ENCODE measurements around the gene FAT4.

Gene FAT4, protein sequence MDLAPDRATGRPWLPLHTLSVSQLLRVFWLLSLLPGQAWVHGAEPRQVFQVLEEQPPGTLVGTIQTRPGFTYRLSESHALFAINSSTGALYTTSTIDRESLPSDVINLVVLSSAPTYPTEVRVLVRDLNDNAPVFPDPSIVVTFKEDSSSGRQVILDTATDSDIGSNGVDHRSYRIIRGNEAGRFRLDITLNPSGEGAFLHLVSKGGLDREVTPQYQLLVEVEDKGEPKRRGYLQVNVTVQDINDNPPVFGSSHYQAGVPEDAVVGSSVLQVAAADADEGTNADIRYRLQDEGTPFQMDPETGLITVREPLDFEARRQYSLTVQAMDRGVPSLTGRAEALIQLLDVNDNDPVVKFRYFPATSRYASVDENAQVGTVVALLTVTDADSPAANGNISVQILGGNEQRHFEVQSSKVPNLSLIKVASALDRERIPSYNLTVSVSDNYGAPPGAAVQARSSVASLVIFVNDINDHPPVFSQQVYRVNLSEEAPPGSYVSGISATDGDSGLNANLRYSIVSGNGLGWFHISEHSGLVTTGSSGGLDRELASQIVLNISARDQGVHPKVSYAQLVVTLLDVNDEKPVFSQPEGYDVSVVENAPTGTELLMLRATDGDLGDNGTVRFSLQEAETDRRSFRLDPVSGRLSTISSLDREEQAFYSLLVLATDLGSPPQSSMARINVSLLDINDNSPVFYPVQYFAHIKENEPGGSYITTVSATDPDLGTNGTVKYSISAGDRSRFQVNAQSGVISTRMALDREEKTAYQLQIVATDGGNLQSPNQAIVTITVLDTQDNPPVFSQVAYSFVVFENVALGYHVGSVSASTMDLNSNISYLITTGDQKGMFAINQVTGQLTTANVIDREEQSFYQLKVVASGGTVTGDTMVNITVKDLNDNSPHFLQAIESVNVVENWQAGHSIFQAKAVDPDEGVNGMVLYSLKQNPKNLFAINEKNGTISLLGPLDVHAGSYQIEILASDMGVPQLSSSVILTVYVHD (N-terminal part only)

DNA sequence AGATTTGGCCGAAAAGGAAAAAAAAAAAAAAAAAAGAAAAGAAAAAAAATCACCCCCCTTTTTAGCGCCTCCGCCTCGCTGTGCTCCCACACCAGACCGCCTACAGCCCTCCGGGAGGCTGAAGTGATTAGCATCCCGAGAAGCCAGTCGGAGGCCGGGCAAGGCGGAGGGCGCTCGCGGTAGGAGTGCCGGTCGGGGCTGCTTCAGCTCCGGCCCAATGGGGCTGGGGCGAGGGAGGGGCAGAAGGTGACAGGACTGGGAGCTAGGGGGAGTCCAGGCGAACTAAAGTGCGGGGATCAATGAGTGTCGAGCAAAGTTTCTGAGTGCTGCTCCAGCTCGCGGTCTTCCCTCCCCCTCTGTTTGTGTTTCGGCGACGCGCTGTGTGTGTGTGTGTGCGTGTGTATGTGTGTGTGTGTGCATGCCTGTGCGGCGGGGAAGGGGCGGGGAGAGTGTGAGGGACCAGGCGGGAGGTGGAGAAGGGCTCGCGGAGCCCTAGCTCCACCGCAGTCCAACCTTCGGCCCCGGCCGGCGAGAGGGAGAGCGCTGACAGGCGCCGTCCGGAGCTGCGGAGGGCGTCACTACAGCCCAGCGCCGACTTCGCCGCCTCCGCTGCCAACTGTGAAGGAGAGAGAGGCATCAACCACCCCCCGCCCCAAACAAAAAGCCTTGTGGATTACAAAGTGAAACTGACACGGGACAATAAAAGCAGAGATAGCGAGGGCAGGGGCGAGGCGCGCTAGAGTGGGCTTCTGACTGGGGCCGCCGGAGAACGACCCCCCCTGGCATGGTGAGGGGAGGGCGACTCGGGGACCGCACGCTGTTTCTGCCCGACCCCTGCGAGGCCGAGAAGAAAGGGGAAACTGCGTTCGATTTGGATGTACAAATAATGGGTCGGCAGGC lies at the start of gene FAT4:
TSS of gene FAT4 (plus strand) at position 280 of the 900 bp plus-strand sequence. CDS start 1,457 bp downstream, outside the sequence.
- peak; percentile 96 for DNase-seq (ENCODE audit: low spot score)

DNA sequence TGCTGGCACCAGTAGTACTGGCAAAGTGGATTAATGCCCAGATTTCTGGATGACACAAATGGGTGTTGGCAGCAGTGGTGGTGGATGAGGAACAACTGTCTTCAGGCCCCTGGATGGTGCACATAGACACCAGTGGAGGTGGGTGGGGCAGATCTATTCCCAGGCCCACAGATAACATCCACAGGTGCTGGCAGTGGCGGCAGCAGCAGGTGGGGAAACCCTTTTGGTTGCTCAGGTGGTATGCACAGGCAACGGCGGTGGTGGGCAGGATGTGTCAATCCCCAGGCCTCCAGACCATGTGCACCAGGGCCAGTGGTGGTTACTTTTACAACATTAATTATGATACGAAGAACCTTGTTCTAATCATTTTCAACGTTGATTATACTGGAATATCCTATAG lies 48.9 kb upstream of the FAT4 start:
- DNase-seq (ENCODE audit: low spot score) = no peak

DNA sequence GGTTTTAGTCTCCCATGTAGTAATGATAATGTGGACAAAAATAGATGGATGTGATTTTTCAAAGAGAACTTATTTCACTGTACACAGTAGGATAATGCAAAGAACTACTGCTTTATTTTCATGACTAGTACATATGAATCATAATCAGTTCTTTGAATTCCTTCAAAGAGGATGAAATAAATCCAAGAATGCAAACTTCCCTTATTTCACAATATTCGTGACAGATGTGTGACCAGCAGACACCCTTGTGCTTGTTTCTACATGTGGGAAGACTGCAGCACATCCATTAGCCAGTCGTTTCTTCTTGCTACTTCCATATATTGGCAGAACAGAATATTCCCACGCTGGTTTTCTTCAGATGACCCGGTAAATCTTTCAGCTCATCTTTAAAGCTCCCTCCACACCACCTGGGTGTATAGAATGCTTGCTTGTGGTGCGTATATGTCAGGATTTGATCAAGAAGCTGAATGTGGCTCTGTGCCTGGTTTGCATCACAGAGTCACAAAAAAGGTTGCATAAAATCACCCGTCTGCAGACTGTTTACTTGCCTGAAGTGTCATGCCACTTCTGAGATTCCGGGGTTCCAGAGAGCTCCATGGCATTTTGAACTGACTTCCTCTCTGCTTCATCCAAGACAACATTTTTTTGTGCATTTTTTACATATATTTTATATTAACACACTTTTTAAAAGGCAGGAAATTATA lies 47.7 kb upstream of the FAT4 start:
- no peak for DNase-seq (ENCODE audit: low spot score)

DNA sequence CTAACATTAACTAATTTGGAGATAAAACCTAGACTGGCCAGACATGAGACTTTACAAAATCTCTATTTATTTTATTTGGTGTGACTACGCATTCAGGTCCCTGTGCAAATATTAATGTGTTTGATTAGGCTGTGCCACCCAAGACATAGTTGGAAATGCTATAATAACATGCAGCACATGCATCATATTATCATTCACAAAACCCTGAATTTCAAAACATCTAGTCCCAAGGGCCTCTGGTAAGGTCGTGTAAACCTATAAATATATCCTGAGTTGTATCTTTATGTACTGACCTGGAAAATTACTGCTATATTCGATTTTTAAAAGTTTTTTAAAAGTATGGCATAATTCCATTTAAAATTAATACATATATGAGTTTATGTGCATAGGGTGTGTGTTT lies 47.1 kb upstream of the FAT4 start:
- no peak for DNase-seq (ENCODE audit: low spot score)

DNA sequence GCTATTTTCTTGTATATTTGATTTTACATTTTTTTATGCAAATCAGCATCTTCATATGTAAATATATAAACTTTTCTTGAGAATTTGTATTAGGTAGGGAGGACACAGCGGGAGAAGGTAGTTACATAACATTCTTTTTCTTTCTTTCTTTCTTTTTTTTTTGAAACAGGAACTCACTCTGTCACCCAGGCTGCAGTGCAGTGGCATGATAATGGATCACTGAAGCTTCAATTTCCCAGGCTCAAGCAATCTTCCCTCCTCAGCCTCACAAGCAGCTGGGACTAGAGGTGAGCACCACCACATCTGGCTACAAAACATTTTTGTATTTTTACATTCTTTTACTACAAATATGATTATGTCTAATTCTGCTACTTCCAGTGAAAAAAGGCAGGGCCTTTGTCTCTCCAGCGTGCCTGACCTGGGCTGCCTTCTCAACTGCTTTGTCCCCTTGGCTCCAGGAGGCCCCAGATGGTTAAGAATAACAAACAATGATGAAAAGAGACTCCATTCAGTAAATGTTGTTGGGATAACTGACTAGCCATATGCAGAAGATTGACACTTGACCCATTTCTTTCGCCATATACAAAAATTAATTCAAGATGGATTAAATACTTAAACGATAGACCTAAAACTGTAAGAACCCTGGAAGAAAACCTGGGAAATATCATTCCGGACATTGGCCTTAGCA lies 46.5 kb upstream of the FAT4 start:
- no peak for DNase-seq (ENCODE audit: low spot score)

DNA sequence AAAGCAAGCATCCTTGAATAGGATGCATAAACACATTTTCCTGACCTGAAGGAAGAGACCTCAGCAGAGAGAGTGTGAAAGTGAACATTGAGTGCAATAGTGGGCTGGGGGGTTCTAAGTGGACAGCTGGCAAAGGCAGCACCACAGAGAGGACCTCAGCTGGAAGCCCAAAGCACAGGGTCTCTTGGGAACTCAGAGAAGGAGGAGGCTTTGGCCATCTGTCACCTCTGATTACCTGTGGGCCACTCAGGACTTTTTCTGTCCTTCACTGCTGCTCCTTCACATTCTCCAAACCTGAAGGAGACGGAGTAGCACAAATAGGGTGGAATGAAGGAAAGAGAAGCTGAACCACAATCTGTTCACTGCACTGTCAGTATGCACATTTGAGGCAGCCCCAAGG lies 37.9 kb upstream of the FAT4 start:
- DNase-seq (ENCODE audit: low spot score) = no peak

DNA sequence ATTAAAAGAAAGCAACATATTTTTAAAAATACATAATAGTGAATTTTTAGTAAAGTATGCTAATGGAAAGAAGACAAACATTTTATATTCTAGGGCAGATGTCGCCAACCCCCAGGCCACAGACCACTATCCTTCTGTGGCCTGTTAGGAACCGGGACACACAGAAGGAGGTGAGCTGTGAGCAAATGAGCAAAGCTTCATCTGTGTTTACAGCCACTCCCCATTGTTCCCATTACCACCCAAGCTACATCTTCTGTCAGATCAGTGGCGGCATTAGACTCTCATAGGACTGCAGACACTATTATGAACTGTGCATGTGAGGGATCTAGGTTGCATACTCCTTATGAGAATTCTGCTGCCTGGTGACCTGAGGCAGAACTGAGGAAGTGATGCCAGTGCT lies 37.0 kb upstream of the FAT4 start:
- DNase-seq (ENCODE audit: low spot score) = no peak

DNA sequence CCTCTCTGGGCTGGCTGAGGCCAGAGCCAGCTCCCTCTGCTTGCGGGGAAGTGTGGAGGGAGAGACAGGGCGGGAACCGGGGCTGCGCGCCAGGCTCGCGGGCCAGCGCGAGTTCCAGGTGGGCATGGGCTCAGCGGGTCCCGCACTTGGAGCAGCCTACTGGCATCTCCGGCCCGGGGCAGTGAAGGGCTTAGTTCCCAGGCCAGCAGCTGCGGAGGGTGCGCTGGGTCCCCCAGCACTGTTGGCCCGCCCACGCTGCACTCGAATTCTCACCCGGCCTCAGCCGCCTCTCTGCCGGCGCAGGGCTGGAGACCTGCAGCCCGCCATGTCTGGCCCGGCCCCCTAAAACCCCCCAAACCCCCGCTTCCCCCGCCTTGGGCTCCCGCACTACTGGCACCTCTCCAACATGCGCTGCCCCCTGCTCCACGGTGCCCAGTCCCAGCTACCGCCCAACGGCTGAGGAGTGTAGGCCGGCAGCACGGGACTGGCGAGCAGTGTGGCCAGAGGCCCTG lies 33.8 kb upstream of the FAT4 start:
- no peak for DNase-seq (ENCODE audit: low spot score)

DNA sequence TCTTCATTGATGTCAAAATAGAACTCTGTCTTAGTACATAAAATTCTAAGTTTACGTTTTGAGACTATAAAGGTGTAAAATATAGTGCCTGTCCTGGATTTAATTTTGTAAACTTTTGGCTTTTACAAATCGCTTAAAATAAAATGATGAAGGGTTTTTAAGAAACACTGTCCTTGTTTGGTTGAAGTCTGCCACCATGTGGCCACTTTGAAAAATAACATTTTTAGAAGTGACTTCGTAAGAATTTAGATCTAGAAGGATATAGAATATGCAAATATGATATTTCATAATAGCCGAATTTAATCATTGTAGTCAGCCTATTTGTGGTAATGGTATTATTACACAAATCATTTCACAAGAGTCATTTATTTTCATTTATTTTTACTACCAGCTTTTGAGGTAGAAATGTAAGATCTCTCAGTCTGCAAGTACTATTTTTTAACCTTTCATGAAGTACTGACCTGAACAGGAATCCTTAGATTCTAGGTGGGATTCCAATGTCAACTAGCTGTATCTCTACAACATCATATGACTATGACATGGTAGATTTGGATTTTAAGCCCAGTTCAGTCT lies 31.0 kb upstream of the FAT4 start:
- DNase-seq (ENCODE audit: low spot score) = no peak

DNA sequence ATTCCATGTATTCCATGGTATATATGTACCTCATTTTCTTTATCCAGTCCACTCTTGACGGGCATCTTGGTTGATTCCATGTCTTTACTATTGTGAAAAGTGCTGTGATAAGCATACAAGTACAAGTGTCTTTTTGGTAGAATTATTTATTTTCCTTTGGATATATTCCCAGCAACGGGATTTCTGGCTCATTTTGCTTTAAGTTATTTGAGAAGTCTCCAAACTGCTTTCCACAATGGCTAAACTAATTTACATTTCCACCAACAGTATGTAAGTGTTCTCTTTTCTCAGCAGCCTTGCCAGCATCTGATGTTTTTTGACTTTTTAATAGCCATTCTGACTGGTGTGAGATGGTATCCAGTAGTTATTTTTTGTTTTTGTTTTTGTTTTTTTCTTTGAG lies 17.6 kb upstream of the FAT4 start:
- DNase-seq (ENCODE audit: low spot score) = no peak

DNA sequence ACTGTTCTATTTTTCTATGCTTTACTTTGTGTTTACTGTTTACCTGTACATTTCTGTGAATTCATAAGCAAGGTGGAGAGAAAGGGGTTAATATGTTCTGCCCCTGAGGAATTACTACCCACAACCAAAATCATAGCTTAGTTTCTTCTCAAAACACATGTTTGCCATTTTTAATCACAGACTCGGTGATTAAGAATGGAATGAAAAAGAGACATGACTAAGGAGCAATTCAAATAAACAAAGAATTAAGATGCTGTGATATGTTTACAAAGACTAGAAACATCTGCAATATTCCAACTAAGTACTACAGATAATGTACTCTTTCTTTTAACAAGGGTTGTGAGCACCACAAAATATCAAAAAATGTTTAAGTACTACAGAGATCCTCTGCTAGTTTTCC lies 11.7 kb upstream of the FAT4 start:
- DNase-seq (ENCODE audit: low spot score) = no peak

DNA sequence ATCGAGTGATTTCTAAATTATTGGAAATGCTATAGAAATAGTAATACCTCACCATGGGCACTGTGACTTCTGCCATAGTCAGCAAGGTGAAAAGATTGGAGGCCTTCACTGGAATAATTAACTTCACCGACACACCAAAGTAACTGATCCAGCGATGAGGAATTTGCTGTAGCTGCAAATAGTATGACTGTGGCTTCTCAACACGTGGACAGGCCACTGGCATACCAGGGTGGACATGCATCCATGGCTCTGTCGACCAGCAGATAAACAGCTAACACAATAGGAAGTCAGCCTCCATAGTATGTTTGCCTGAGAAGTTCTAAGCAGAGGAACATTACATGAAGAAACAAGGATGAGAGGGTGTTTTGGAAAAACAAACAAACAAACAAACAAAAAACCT lies 10.9 kb upstream of the FAT4 start:
- no peak for DNase-seq (ENCODE audit: low spot score)

DNA sequence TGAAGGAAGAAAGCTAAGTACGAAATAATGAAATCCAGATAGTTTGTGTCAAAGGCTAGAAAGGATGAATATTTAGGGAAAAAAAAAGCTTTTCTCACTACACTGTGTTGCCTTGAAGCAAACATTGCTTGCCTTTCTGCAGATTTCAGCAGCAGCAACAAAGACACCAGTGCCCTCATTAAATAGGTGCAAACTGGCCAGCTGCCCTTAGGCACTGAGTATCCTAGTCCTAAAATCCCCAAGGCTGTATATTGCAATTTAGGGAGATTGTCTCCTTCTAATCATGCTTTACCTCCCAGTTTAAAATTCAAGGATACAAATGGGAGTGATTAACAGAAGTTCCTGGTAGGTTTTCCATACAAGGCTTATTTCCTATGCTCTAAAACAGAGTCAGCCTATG lies 8.6 kb upstream of the FAT4 start:
- DNase-seq (ENCODE audit: low spot score) = no peak

DNA sequence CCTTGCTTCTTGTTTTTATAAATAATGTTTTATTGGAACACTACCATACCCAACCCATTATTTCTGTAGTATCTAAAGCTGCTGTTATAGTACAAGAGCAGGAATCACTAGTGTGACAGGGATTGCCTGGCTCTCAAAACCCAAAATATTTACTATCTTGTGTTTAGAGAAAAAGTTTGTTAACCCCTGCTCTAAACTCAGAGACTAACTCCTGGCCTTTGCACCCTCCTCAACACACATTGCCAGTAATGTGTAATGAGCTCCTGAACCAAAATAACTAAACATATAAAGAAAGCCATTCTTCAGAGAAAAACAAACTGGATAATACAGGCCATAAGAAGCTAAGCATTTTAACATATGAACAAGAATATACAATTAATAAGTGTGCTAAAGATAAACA lies 8.2 kb upstream of the FAT4 start:
- no peak for DNase-seq (ENCODE audit: low spot score)

DNA sequence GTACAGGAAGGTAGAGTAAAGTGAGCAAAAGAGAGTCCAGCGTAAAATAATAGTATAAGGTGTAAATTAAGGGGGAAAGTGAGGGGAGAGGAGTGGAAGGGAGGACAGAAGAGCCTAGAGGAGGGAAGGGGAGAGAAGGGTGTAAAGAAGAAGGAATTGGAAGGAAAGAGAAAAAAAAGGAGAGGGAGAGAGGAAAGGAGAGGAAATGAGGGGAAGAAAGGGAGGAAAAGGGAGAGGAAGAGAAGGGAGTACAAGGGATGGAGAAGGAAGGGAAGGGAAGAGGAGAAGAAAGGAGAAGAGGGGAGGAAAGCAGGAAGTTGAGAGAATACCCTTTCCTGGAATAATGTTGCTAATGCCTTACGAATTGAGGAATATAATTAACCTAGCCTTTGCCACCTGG lies 3.3 kb upstream of the FAT4 start:
- DNase-seq (ENCODE audit: low spot score) = no peak

DNA sequence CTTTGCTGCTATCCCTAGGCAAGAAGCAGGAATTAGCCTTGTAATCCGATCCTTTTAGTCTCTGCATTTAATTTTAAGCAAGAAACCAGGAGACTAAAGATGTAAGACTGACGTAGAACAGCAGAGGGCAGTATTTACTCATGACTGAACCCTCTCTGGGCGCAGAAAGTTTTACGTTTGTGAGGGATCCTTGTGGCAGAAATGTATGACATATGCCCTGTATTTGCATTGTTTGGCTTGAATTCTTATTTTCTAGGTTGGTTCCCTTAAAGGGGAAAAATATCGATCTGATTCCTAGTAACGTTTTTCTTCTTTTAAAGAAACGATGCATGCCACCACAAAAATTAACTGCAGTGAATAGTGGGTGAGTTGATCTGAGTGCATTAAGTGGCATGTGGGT lies 1.3 kb upstream of the FAT4 start:
- DNase-seq (ENCODE audit: low spot score) = no peak

DNA sequence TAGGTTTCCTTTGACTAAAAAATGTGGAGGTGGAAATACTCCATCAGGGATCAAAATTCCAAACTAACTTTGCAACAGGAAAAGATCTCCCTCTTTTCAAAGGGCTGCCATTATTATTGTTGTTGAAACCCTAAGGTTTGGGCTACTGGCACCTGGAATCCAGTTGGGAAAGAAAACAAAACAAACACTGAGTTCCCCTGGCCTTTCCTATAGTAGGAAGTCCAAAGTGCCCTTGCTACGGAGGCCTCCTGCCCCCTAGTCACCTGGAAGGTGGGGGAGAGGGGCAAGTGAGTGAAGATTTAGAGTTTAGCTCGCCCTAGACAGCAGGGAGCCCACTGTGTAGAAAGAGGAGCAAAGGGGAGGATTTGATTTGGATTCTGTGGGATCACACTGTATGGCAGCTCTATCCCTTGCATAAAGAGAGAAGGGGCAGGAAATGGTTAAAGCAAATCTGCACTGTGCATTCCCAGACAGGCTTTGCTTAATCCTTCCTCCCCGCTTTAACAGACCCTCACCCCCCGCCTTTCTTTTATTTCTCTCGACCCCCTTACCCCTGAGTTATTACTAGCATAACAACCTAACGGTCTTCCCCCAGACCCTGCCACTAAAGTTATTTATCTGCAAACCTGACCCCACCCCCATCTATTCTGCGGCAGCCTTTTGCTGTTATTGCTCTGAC lies 627 bp upstream of the FAT4 start:
- no peak for DNase-seq (ENCODE audit: low spot score)

DNA sequence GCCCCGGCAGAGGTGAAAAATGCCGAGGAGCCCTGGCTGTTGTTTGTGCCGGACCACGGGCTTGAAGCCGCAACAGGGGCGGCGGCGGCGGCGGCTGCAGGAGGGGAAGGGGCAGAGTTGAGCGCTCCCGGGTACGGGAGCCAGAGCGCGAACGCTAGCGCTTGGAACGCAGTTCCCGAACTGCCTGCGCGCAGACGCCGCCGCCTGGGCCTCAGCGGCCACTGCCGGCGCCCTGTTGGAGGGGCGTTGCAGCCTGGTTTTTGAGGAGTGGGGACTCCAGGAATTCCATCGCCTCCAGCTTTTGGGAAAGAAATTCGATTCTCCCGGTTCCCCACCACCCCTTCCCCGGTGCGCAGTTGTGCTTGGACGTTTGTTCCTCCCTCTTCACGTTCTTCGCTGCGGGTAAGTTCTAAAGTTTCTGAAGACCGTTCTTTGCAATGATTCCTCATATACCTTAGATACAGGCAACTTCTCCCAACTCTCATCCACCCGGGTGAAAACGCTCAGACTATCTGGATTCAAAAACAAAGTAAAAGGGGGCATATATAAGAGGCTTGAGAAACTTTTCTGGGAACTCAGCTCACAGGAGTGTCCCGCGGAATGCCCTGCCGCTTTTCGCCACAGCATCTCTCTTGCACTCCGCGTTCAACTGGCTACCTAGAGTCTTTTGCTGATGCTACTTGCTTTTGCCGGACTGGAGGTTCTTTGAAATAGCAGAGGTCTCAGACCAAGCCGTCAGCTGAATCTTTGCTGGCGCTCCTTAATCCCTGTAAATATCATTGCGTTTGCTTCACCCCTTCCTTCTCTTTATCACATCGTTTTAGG lies 1.0 kb downstream of the FAT4 start:
- DNase-seq (ENCODE audit: low spot score) = peak; percentile 78

DNA sequence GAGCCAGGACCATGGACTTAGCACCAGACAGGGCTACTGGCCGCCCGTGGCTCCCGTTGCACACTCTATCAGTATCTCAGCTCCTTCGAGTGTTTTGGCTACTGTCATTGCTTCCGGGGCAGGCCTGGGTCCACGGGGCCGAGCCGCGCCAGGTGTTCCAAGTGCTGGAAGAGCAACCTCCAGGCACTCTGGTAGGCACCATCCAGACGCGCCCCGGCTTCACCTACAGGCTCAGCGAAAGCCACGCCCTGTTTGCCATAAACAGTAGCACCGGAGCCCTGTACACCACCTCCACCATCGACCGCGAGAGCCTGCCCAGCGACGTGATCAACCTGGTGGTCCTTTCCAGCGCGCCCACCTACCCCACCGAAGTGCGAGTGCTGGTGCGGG lies 1.6 kb downstream of the FAT4 start:
- DNase-seq (ENCODE audit: low spot score) = peak; percentile 66

All from left forelimb (tissue), 1 donor.